ENCODE data around the gene PGA4.

DNA sequence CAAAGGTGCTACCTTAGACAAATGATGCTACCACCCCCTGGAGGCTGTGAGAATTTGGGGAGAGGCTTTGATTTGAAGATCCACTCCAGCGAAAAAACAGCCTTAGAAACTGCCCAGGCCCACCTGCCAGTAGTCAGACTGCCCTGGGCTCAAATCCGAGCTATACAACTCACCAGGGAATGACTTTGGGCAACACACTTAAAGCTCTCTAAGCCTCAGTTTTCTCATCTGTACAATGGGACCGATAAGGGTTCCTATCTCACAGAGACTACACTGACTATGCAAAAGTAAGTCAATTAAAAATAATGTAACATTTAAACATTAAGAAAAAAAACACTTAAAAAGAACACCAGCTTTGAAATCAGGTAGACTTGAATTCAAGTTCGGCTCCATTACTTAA lies 53.0 kb downstream of the PGA4 start:
- TF ChIP-seq POLR2A (IDR thresholded peaks at IDR 0.05; ENCODE audit: low read depth, low read length) = no peak
- TF ChIP-seq, protein P1, sequence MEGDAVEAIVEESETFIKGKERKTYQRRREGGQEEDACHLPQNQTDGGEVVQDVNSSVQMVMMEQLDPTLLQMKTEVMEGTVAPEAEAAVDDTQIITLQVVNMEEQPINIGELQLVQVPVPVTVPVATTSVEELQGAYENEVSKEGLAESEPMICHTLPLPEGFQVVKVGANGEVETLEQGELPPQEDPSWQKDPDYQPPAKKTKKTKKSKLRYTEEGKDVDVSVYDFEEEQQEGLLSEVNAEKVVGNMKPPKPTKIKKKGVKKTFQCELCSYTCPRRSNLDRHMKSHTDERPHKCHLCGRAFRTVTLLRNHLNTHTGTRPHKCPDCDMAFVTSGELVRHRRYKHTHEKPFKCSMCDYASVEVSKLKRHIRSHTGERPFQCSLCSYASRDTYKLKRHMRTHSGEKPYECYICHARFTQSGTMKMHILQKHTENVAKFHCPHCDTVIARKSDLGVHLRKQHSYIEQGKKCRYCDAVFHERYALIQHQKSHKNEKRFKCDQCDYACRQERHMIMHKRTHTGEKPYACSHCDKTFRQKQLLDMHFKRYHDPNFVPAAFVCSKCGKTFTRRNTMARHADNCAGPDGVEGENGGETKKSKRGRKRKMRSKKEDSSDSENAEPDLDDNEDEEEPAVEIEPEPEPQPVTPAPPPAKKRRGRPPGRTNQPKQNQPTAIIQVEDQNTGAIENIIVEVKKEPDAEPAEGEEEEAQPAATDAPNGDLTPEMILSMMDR (IDR thresholded peaks at IDR 0.05; ENCODE audit: extremely low read depth in 1 of 2, insufficient read depth in 1 of 2, low read depth in 1 of 2, low read length in 2 of 2) = no peak
- no peak for TF ChIP-seq FOS (IDR thresholded peaks at IDR 0.05; ENCODE audit: borderline replicate concordance, insufficient read depth, low read length)
- no peak for TF ChIP-seq POLR2AphosphoS5 (IDR thresholded peaks at IDR 0.05; ENCODE audit: insufficient read depth, low read depth, low read length)
- TF ChIP-seq, protein P2, sequence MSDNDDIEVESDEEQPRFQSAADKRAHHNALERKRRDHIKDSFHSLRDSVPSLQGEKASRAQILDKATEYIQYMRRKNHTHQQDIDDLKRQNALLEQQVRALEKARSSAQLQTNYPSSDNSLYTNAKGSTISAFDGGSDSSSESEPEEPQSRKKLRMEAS (IDR thresholded peaks at IDR 0.05; ENCODE audit: insufficient read depth, insufficient read length) = no peak
- no peak for TF ChIP-seq EZH2 (IDR thresholded peaks at IDR 0.05; ENCODE audit: borderline replicate concordance, low read depth, low read length, severe bottlenecking)

Data from endothelial cell of umbilical vein (primary cell).